HCT116 (cell line): Measurements from ENCODE around the gene INCA1. TPM values are rescaled to one million over a fixed set of nuclear protein-coding genes. Genes with fewer than 3 reads are reported as not detected.

ENCODE experiments used
- ATAC-seq: fragments of 200-7000 bp; cut with Tn5 transposase; 2 replicates; pipeline ENCODE4 v1.9.1; 2020; ENCODE audit warnings: mild to moderate bottlenecking, moderate library complexity
- BruUV-seq: library from RNA; stranded (reverse); fragments of 400-500 nt; replicated peaks from 2 replicates; lab custom pipeline; 2021; lab: Mats Ljungman, UMichigan
- CTCF ChIA-PET: fragments of 300-600 bp; sonication (Branson Sonifier 250); formaldehyde crosslinking; loops from one replicate; lab custom pipeline; 2021; ENCODE audit warnings: antibody characterized with exemption; lab: Charles Lee
- POLR2A ChIA-PET: fragments of 300-600, 350-600 bp; sonication (Branson Sonifier 250); formaldehyde crosslinking; loops from one replicate; lab custom pipeline; 2021; ENCODE audit warnings: antibody characterized with exemption; lab: Charles Lee
- RAD21 ChIA-PET, 2 experiments: fragments of 300-600 bp; sonication (Branson Sonifier 250); formaldehyde crosslinking; loops; one replicate each; lab custom pipeline; 2023; ENCODE audit warnings: low total read pairs in 2 of 2; ENCODE audit not compliant: uncharacterized antibody in 2 of 2, unreplicated experiment in 2 of 2, low non-redundant PET in 1 of 2; lab: Charles Lee
- DNase-seq: peaks from one replicate; pipeline ENCODE4 v3.0.0-alpha.2; 2010; ENCODE audit warnings: low read depth, low spot score
- H2AFZ ChIP-seq: fragments of 200-600 bp; shearing (Covaris generic), sonication (generic); 2 replicates; pipeline ENCODE4 v1.6.1; 2017; ENCODE audit warnings: low read depth, mixed run types, mixed read lengths, antibody characterized with exemption, low read length; ENCODE audit not compliant: poor library complexity, severe bottlenecking
- H3K27ac ChIP-seq: 2 replicates; pipeline ENCODE4 v1.5.1; 2012; ENCODE audit warnings: low read depth, low read length
- H3K27me3 ChIP-seq: fragments of 200-600 bp; sonication (generic); 2 replicates; pipeline ENCODE4 v1.6.1; 2016; ENCODE audit warnings: mixed run types, low read length, mixed read lengths; ENCODE audit not compliant: insufficient read depth
- H3K36me3 ChIP-seq, 2 experiments: fragments of 200-500 bp in 1 of 2; fragments of 200-600 bp in 1 of 2; sonication (Bioruptor generic) in 1 of 2; sonication (generic) in 1 of 2; 2 replicates each; pipeline versions ENCODE4 v1.5.1 to v1.6.1; 2014 to 2016; ENCODE audit warnings: low read length in 2 of 2, inconsistent platforms in 1 of 2, mixed read lengths in 1 of 2, mixed run types in 1 of 2; ENCODE audit not compliant: insufficient read depth in 2 of 2, control insufficient read depth in 1 of 2
- H3K4me1 ChIP-seq, 2 experiments: fragments of 200-600 bp in 1 of 2; sonication (generic) in 1 of 2; 2 replicates each; pipeline versions ENCODE4 v1.5.1 to v1.6.1; 2012 to 2017; ENCODE audit warnings: low read length in 2 of 2, inconsistent platforms in 1 of 2, mild to moderate bottlenecking in 1 of 2, mixed read lengths in 1 of 2, mixed run types in 1 of 2, moderate library complexity in 1 of 2; ENCODE audit not compliant: insufficient read depth in 2 of 2, control insufficient read depth in 1 of 2
- H3K4me2 ChIP-seq: fragments of 200-600 bp; sonication (generic); 2 replicates; pipeline ENCODE4 v1.6.1; 2017; ENCODE audit warnings: mixed run types, low read length, mixed read lengths
- H3K4me3 ChIP-seq, 2 experiments: fragments of 200-600 bp in 1 of 2; sonication (generic) in 1 of 2; replicated peaks in 1 of 2; 2 replicates each; pipeline ENCODE4 v1.5.1; 2011 to 2016; ENCODE audit warnings: low read length in 2 of 2, control low read depth in 1 of 2, low read depth in 1 of 2, mild to moderate bottlenecking in 1 of 2, mixed read lengths in 1 of 2, mixed run types in 1 of 2
- H3K79me2 ChIP-seq: fragments of 200-600 bp; sonication (generic); 2 replicates; pipeline ENCODE4 v1.6.1; 2017; ENCODE audit warnings: mild to moderate bottlenecking, mixed run types, low read length, moderate library complexity, mixed read lengths; ENCODE audit not compliant: insufficient read depth
- H3K9ac ChIP-seq: fragments of 200-600 bp; sonication (generic); 2 replicates; pipeline ENCODE4 v1.6.1; 2016; ENCODE audit warnings: low read length, mixed read lengths
- H3K9me2 ChIP-seq: fragments of 200-600 bp; sonication (generic), shearing (Covaris generic); 2 replicates; pipeline ENCODE4 v1.6.1; 2017; ENCODE audit warnings: mixed run types, mild to moderate bottlenecking, moderate library complexity; ENCODE audit not compliant: insufficient read depth
- H3K9me3 ChIP-seq, 2 experiments: fragments of 200-500 bp in 1 of 2; fragments of 200-600 bp in 1 of 2; sonication (Bioruptor generic) in 1 of 2; sonication (generic) in 1 of 2; 2 replicates each; pipeline ENCODE4 v1.6.1; 2014 to 2017; ENCODE audit warnings: low read length in 2 of 2, mixed read lengths in 2 of 2, inconsistent platforms in 1 of 2, low read depth in 1 of 2, mild to moderate bottlenecking in 1 of 2, mixed run types in 1 of 2, moderate library complexity in 1 of 2; ENCODE audit not compliant: control insufficient read depth in 1 of 2, insufficient read depth in 1 of 2
- H4K20me1 ChIP-seq: fragments of 200-600 bp; sonication (generic), shearing (Covaris generic); 2 replicates; pipeline ENCODE4 v1.6.1; 2017; ENCODE audit warnings: mixed run types, mild to moderate bottlenecking, moderate library complexity; ENCODE audit not compliant: insufficient read depth
- ATF3 ChIP-seq: IDR thresholded peaks from 2 replicates; pipeline ENCODE4 v1.6.1; 2012
- CBX3 ChIP-seq: IDR thresholded peaks from 2 replicates; pipeline ENCODE4 v1.6.1; 2012; ENCODE audit warnings: low read depth
- CEBPB ChIP-seq: IDR thresholded peaks from 2 replicates; pipeline ENCODE4 v1.6.1; 2012; ENCODE audit warnings: low read depth
- CTCF ChIP-seq, 3 experiments: fragments of 200-600 bp in 1 of 3; sonication (generic) in 1 of 3; IDR thresholded peaks in 2 of 3; conservative IDR thresholded peaks in 1 of 3; 2 replicates each; pipeline ENCODE4 v1.5.1; 2012 to 2017; ENCODE audit warnings: low read depth in 2 of 3, low read length in 2 of 3, antibody characterized with exemption in 1 of 3, borderline replicate concordance in 1 of 3, control low read depth in 1 of 3, mild to moderate bottlenecking in 1 of 3, mixed read lengths in 1 of 3, mixed run types in 1 of 3, moderate library complexity in 1 of 3; ENCODE audit not compliant: insufficient read depth in 1 of 3
- EGR1 ChIP-seq: IDR thresholded peaks from 2 replicates; pipeline ENCODE4 v1.6.1; 2012; ENCODE audit warnings: low read depth
- EZH2 ChIP-seq: fragments of 200-600 bp; sonication (generic); IDR thresholded peaks from 2 replicates; pipeline ENCODE4 v1.6.1; 2017; ENCODE audit warnings: antibody characterized with exemption, mixed run types
- EZH2phosphoT487 ChIP-seq: fragments of 200-600 bp; IDR thresholded peaks from 2 replicates; pipeline ENCODE4 v1.6.1; 2018; ENCODE audit warnings: antibody characterized with exemption, borderline replicate concordance
- FOSL1 ChIP-seq: IDR thresholded peaks from 2 replicates; pipeline ENCODE4 v1.6.1; 2012; ENCODE audit warnings: low read depth
- JUND ChIP-seq: IDR thresholded peaks from 2 replicates; pipeline ENCODE4 v1.6.1; 2012
- MAX ChIP-seq: IDR thresholded peaks from 2 replicates; pipeline ENCODE4 v1.6.1; 2012
- POLR2AphosphoS5 ChIP-seq: IDR thresholded peaks from 2 replicates; pipeline ENCODE4 v1.6.1; 2011; ENCODE audit warnings: mild to moderate bottlenecking, low read depth, low read length, moderate library complexity
- RAD21 ChIP-seq: IDR thresholded peaks from 2 replicates; pipeline ENCODE4 v1.6.1; 2012; ENCODE audit warnings: low read depth, mild to moderate bottlenecking
- REST ChIP-seq: IDR thresholded peaks from 2 replicates; pipeline ENCODE4 v1.6.1; 2012; ENCODE audit warnings: low read depth
- SIN3A ChIP-seq: IDR thresholded peaks from 2 replicates; pipeline ENCODE4 v1.6.1; 2012; ENCODE audit warnings: low read depth
- SRF ChIP-seq: IDR thresholded peaks from 2 replicates; pipeline ENCODE4 v1.6.1; 2012; ENCODE audit warnings: low read depth
- TCF7L2 ChIP-seq: IDR thresholded peaks from 2 replicates; pipeline ENCODE4 v1.7.0; 2011; ENCODE audit warnings: borderline replicate concordance, inconsistent platforms; ENCODE audit not compliant: insufficient read depth, insufficient read length; ENCODE audit errors: extremely low read depth
- ZNF274 ChIP-seq: fragments of 200-500 bp; sonication (Bioruptor generic); IDR thresholded peaks from 2 replicates; pipeline ENCODE4 v1.6.1; 2014; ENCODE audit warnings: mild to moderate bottlenecking, low read depth, low read length, inconsistent platforms
- intact Hi-C: fragments of 100-400 bp; cut with micrococcal nuclease; formaldehyde crosslinking; loops from 2 replicates; pipeline ENCODE4 v1.10.0; 2022
- total RNA-seq: library from RNA; stranded (reverse); gene quantifications from one replicate; pipeline ENCODE4 v1.2.1, GENCODE V29; 2021; ENCODE audit not compliant: unreplicated experiment

INCA1 gene
- total RNA-seq, 1 experiment from 2014 or later: 0.74 TPM

GRCh38 chr17:5027299-5027698 is 30.0 kb upstream of the INCA1 start:
- Histone ChIP-seq H3K36me3 (peaks cover 1 to 2% of the 10 kb centered on the region in 2 experiments; a peak in 2 of 4 replicates), H3K9me3 (no peaks in the 10 kb centered on the region), H4K20me1 (no peaks in the 10 kb centered on the region), H2AFZ (no peak overlapping the region)
- BruUV-seq: no TSS peak
- intact Hi-C loops: no loop called here
- TF ChIP-seq MAX (no peak), CEBPB (no peak), EGR1 (no peak), ATF3 (no peak), JUND (no peak), EZH2 (no peak), CBX3 (no peak), SIN3A (no peak), EZH2phosphoT487 (no peak), REST (no peak), ZNF274 (no peak), RAD21 (no peak), FOSL1 (no peak), TCF7L2 (no peak), CTCF (IDR thresholded peaks at IDR 0.05 in 2 of 3, conservative IDR thresholded peaks at IDR 0.05 in 1 of 3; ENCODE audit: borderline replicate concordance in 1 of 3, insufficient read depth in 1 of 3, low read depth in 2 of 3, low read length in 2 of 3) (no peak), POLR2AphosphoS5 (no peak), SRF (no peak)
- TF ChIP-seq, all 23 proteins: peak for 0
- Histone ChIP-seq H3K4me2 (no peak overlapping the region), H3K4me3 (no peak overlapping the region), H3K27ac (no peak overlapping the region), H3K79me2 (no peaks in the 10 kb centered on the region), H3K4me1 (peaks cover 7 to 19% of the 10 kb centered on the region in 2 experiments; a peak in 3 of 4 replicates), H3K9me2 (no peaks in the 10 kb centered on the region), H3K27me3 (no peaks in the 10 kb centered on the region), H3K9ac (no peak overlapping the region)
- ATAC-seq: no peak
- ChIA-PET POLR2A (no interaction called here), RAD21 (no interaction called here), CTCF (no interaction called here)
- DNase-seq: no peak
